Caco-2 (cell line): ENCODE results near the gene MTREX. TPM values are rescaled to one million over a fixed set of nuclear protein-coding genes. Genes with fewer than 3 reads are reported as not detected.

ENCODE experiments used
- BruUV-seq: library from RNA; stranded (reverse); fragments of 400-500 nt; replicated peaks from 2 replicates; lab custom pipeline; 2021; lab: Mats Ljungman, UMichigan
- CTCF ChIA-PET: fragments of 300-600 bp; sonication (Branson Sonifier 250); formaldehyde crosslinking; loops from one replicate; lab custom pipeline; 2022; ENCODE audit warnings: antibody characterized with exemption; lab: Charles Lee
- POLR2A ChIA-PET: fragments of 300-600 bp; sonication (Branson Sonifier 250); formaldehyde crosslinking; loops from one replicate; lab custom pipeline; 2022; ENCODE audit warnings: antibody characterized with exemption; lab: Charles Lee
- DNase-seq, 2 experiments: peaks; one replicate each; pipeline versions ENCODE4 v3.0.0 to v3.0.0-alpha.2; 2020 to 2022
- H3K27me3 ChIP-seq: replicated peaks from 2 replicates; pipeline ENCODE4 v1.6.0; 2011; ENCODE audit warnings: low read length; ENCODE audit not compliant: control insufficient read depth, insufficient read depth
- H3K36me3 ChIP-seq: 2 replicates; pipeline ENCODE4 v1.5.1; 2011; ENCODE audit warnings: low read length; ENCODE audit not compliant: control insufficient read depth, insufficient read depth
- H3K4me1 ChIP-seq: fragments of 250-450 bp; sonication (Bioruptor Pico); 2 replicates; pipeline ENCODE4 v1.5.1; 2020; ENCODE audit warnings: mild to moderate bottlenecking
- H3K4me3 ChIP-seq: 2 replicates; pipeline ENCODE4 v1.5.1; 2011; ENCODE audit warnings: low read depth, mild to moderate bottlenecking, control low read depth, low read length
- H3K9me3 ChIP-seq: fragments of 250-450 bp; sonication (Bioruptor Pico); 2 replicates; pipeline ENCODE4 v1.5.1; 2020; ENCODE audit warnings: mild to moderate bottlenecking, moderate library complexity
- H3K27ac Mint-ChIP-seq: one replicate; pipeline ENCODE4 v1.8.0; 2022; ENCODE audit warnings: mixed read lengths; ENCODE audit not compliant: unreplicated experiment
- H3K27me3 Mint-ChIP-seq: one replicate; pipeline ENCODE4 v1.8.0; 2022; ENCODE audit warnings: mixed read lengths; ENCODE audit not compliant: insufficient read depth, unreplicated experiment
- H3K36me3 Mint-ChIP-seq: one replicate; pipeline ENCODE4 v1.8.0; 2022; ENCODE audit warnings: mild to moderate bottlenecking, mixed read lengths; ENCODE audit not compliant: insufficient read depth, unreplicated experiment
- H3K4me1 Mint-ChIP-seq: one replicate; pipeline ENCODE4 v1.8.0; 2022; ENCODE audit warnings: low read depth, mixed read lengths; ENCODE audit not compliant: unreplicated experiment
- H3K4me3 Mint-ChIP-seq: one replicate; pipeline ENCODE4 v1.8.0; 2022; ENCODE audit warnings: mild to moderate bottlenecking, moderate library complexity, mixed read lengths; ENCODE audit not compliant: unreplicated experiment
- H3K9me3 Mint-ChIP-seq: one replicate; pipeline ENCODE4 v1.8.0; 2022; ENCODE audit warnings: mixed read lengths; ENCODE audit not compliant: unreplicated experiment
- CTCF ChIP-seq, 2 experiments: fragments of 200-600 bp in 1 of 2; IDR thresholded peaks; 1 replicate in 1 of 2; 2 replicates in 1 of 2; pipeline versions ENCODE4 v1.5.1 to v1.8.0; 2011 to 2022; ENCODE audit warnings: antibody characterized with exemption in 1 of 2, control low read depth in 1 of 2, inconsistent platforms in 1 of 2, low read depth in 1 of 2, low read length in 1 of 2, mild to moderate bottlenecking in 1 of 2, moderate library complexity in 1 of 2; ENCODE audit not compliant: insufficient read depth in 1 of 2, severe bottlenecking in 1 of 2, unreplicated experiment in 1 of 2
- intact Hi-C: fragments of 100-400 bp; cut with micrococcal nuclease; formaldehyde crosslinking; loops from one replicate; pipeline ENCODE4 v1.10.0; 2022; ENCODE audit not compliant: unreplicated experiment
- total RNA-seq: library from RNA; stranded (reverse); gene quantifications from 2 replicates; pipeline ENCODE4 v1.2.3, GENCODE V29; 2022

The MTREX gene
- total RNA-seq, 1 experiment from 2014 or later: 83.7 TPM

GRCh38 chr5:55347786-55348185, 40.0 kb downstream of the MTREX start:
- Histone ChIP-seq H3K4me3 (no peak overlapping the region), H3K27me3 (no peaks in the 10 kb centered on the region), H3K9me3 (no peaks in the 10 kb centered on the region), H3K4me1 (no peaks in the 10 kb centered on the region), H3K36me3 (no peaks in the 10 kb centered on the region)
- no peak overlapping the region for H3K4me3 Mint-ChIP-seq
- peak overlapping the region; percentile 38 for H3K27ac Mint-ChIP-seq
- H3K9me3 Mint-ChIP-seq: no peaks in the 10 kb centered on the region
- CTCF ChIA-PET: no interaction called here
- intact Hi-C loops: no loop called here
- no peaks in the 10 kb centered on the region for H3K27me3 Mint-ChIP-seq
- TF ChIP-seq CTCF (IDR thresholded peaks at IDR 0.05; ENCODE audit: insufficient read depth in 1 of 2, low read depth in 1 of 2, low read length in 1 of 2, severe bottlenecking in 1 of 2, unreplicated experiment in 1 of 2): no peak
- no peaks in the 10 kb centered on the region for H3K4me1 Mint-ChIP-seq
- peaks cover 75% of the 10 kb centered on the region for H3K36me3 Mint-ChIP-seq
- no peak for DNase-seq
- POLR2A ChIA-PET: no interaction called here
- no TSS peak for BruUV-seq

GRCh38 chr5:55350754-55351153, 43.0 kb downstream of the MTREX start:
- H3K4me1 Mint-ChIP-seq: no peaks in the 10 kb centered on the region
- no peak for DNase-seq
- no peaks in the 10 kb centered on the region for H3K27me3 Mint-ChIP-seq
- Histone ChIP-seq H3K4me1 (no peaks in the 10 kb centered on the region), H3K9me3 (no peaks in the 10 kb centered on the region), H3K36me3 (no peaks in the 10 kb centered on the region; the same call in 1 of the 2 replicates), H3K4me3 (no peak overlapping the region), H3K27me3 (no peaks in the 10 kb centered on the region)
- no peak for TF ChIP-seq CTCF (IDR thresholded peaks at IDR 0.05; ENCODE audit: insufficient read depth in 1 of 2, low read depth in 1 of 2, low read length in 1 of 2, severe bottlenecking in 1 of 2, unreplicated experiment in 1 of 2)
- H3K9me3 Mint-ChIP-seq: no peaks in the 10 kb centered on the region
- CTCF ChIA-PET: no interaction called here
- H3K4me3 Mint-ChIP-seq: no peak overlapping the region
- no TSS peak for BruUV-seq
- peaks cover 81% of the 10 kb centered on the region for H3K36me3 Mint-ChIP-seq
- intact Hi-C loops: no loop called here
- H3K27ac Mint-ChIP-seq: no peak overlapping the region
- POLR2A ChIA-PET: no interaction called here

- H3K9me3 Mint-ChIP-seq: no peaks in the 10 kb centered on the region
- intact Hi-C loops: no loop called here
- ChIA-PET POLR2A (no interaction called here), CTCF (no interaction called here)
- H3K4me1 Mint-ChIP-seq: no peaks in the 10 kb centered on the region
- Histone ChIP-seq H3K36me3 (peaks cover 1% of the 10 kb centered on the region; the same call in 1 of the 2 replicates), H3K9me3 (no peaks in the 10 kb centered on the region), H3K27me3 (no peaks in the 10 kb centered on the region), H3K4me3 (no peak overlapping the region), H3K4me1 (no peaks in the 10 kb centered on the region)
- no TSS peak for BruUV-seq
- H3K4me3 Mint-ChIP-seq: no peak overlapping the region
- no peaks in the 10 kb centered on the region for H3K27me3 Mint-ChIP-seq
- no peak overlapping the region for H3K27ac Mint-ChIP-seq
- peaks cover 69% of the 10 kb centered on the region for H3K36me3 Mint-ChIP-seq
- no peak for DNase-seq
- no peak for TF ChIP-seq CTCF (IDR thresholded peaks at IDR 0.05; ENCODE audit: insufficient read depth in 1 of 2, low read depth in 1 of 2, low read length in 1 of 2, severe bottlenecking in 1 of 2, unreplicated experiment in 1 of 2)
These were observed 49.1 kb downstream of the MTREX start for GRCh38 chr5:55356896-55357295.
